ENCODE measurements around the gene ELMOD1. TPM values are rescaled to one million over a fixed set of nuclear protein-coding genes. Genes with fewer than 3 reads are reported as not detected.

ELMOD1 gene
- total and polyA plus RNA-seq, 4 donors, result 0.14 to 0.42 TPM; not detected in 2

GRCh38 chr11:107665018-107665417, 74.1 kb downstream of the ELMOD1 start (continued):
- TF ChIP-seq ZBTB33 (IDR thresholded peaks at IDR 0.05) (no peak), HNF4A (conservative IDR thresholded peaks at IDR 0.05) (no peak)

- TF ChIP-seq EGR1 (IDR thresholded peaks at IDR 0.05; ENCODE audit: low read depth in 2 of 2) (no peak), RXRA (IDR thresholded peaks at IDR 0.05) (no peak), ZBTB33 (IDR thresholded peaks at IDR 0.05) (no peak), SP1 (IDR thresholded peaks at IDR 0.05) (no peak), JUND (IDR thresholded peaks at IDR 0.05) (no peak), REST (IDR thresholded peaks at IDR 0.05) (no peak), MAX (IDR thresholded peaks at IDR 0.05) (no peak), HNF4A (conservative IDR thresholded peaks at IDR 0.05) (no peak), HNF4G (IDR thresholded peaks at IDR 0.05) (no peak), FOXA2 (IDR thresholded peaks at IDR 0.05) (no peak), NR2F2 (IDR thresholded peaks at IDR 0.05) (no peak)
- no peak overlapping the region for H3K9ac ChIP-seq (ENCODE audit: low read depth in 1 of 2, low read length in 2 of 2)
- WGBS, result 62% methylated on average over 8 of the region's 8 CpGs
Measured at GRCh38 chr11:107666911-107667613, 76.1 kb downstream of the ELMOD1 start.

GRCh38 chr11:107669191-107669740, 78.3 kb downstream of the ELMOD1 start:
- H3K36me3 ChIP-seq (ENCODE audit: control insufficient read depth in 4 of 4, insufficient read depth in 3 of 4, low read depth in 1 of 4, low read length in 3 of 4), result no peaks in the 10 kb centered on the region
- H3K4me1 ChIP-seq (ENCODE audit: control insufficient read depth in 4 of 4, insufficient read depth in 4 of 4, low read length in 3 of 4), result no peaks in the 10 kb centered on the region
- no peak for DNase-seq (ENCODE audit: low spot score)
- no peak overlapping the region for H3K9ac ChIP-seq (ENCODE audit: low read depth in 1 of 2, low read length in 2 of 2)
- no peaks in the 10 kb centered on the region for H3K27me3 ChIP-seq (ENCODE audit: control insufficient read depth in 4 of 4, insufficient read depth in 4 of 4, low read length in 3 of 4)
- H3K27ac ChIP-seq (ENCODE audit: low read depth in 1 of 2, low read length in 2 of 2), result no peak overlapping the region
- H3K4me3 ChIP-seq (ENCODE audit: low read depth in 1 of 3, low read length in 3 of 3), result no peak overlapping the region
- no peaks in the 10 kb centered on the region for H3K9me3 ChIP-seq (ENCODE audit: control insufficient read depth in 4 of 4, low read length in 3 of 4)
- 92% methylated on average over 11 of the region's 11 CpGs for WGBS
- TF ChIP-seq ZBTB33 (IDR thresholded peaks at IDR 0.05) (no peak), HNF4A (conservative IDR thresholded peaks at IDR 0.05) (no peak), CTCF (IDR thresholded peaks at IDR 0.05; ENCODE audit: low read depth, low read length, missing input control) (no peak), RAD21 (IDR thresholded peaks at IDR 0.05) (no peak), RXRA (IDR thresholded peaks at IDR 0.05) (no peak), YY1 (IDR thresholded peaks at IDR 0.05) (no peak)

More at GRCh38 chr11:107666911-107667613, 76.1 kb downstream of the ELMOD1 start:
- no peaks in the 10 kb centered on the region for H3K4me1 ChIP-seq (ENCODE audit: control insufficient read depth in 4 of 4, insufficient read depth in 4 of 4, low read length in 3 of 4)
- DNase-seq (ENCODE audit: low spot score), result no peak
- no peaks in the 10 kb centered on the region for H3K36me3 ChIP-seq (ENCODE audit: control insufficient read depth in 4 of 4, insufficient read depth in 3 of 4, low read depth in 1 of 4, low read length in 3 of 4)
- no peaks in the 10 kb centered on the region for H3K9me3 ChIP-seq (ENCODE audit: control insufficient read depth in 4 of 4, low read length in 3 of 4)
- no peaks in the 10 kb centered on the region for H3K27me3 ChIP-seq (ENCODE audit: control insufficient read depth in 4 of 4, insufficient read depth in 4 of 4, low read length in 3 of 4)
- no peak overlapping the region for H3K4me3 ChIP-seq (ENCODE audit: low read depth in 1 of 3, low read length in 3 of 3)
- H3K27ac ChIP-seq (ENCODE audit: low read depth in 1 of 2, low read length in 2 of 2), result no peak overlapping the region
